ENCODE results near the gene SULT1C2.

The SULT1C2 gene

GRCh38 chr2:108329771-108330170, 41.1 kb downstream of the SULT1C2 start:
- no peak for TF ChIP-seq REST (IDR thresholded peaks at IDR 0.05; ENCODE audit: insufficient read depth in 1 of 2, low read depth in 2 of 2, low read length in 2 of 2)
- TF ChIP-seq TAF1 (IDR thresholded peaks at IDR 0.05; ENCODE audit: borderline replicate concordance, insufficient read depth, low read length) = no peak
- TF ChIP-seq FOXP2 (optimal IDR thresholded peaks at IDR 0.05; ENCODE audit: borderline replicate concordance, extremely low read depth, extremely low read length, insufficient read depth) = no peak
- no peak for TF ChIP-seq POLR2AphosphoS5 (IDR thresholded peaks at IDR 0.05; ENCODE audit: low read depth, low read length)
- TF ChIP-seq SIN3A (IDR thresholded peaks at IDR 0.05; ENCODE audit: borderline replicate concordance, insufficient read depth, low read length) = no peak

- TF ChIP-seq POLR2AphosphoS5 (IDR thresholded peaks at IDR 0.05; ENCODE audit: low read depth, low read length) (no peak), TAF1 (IDR thresholded peaks at IDR 0.05; ENCODE audit: borderline replicate concordance, insufficient read depth, low read length) (no peak), SIN3A (IDR thresholded peaks at IDR 0.05; ENCODE audit: borderline replicate concordance, insufficient read depth, low read length) (no peak), REST (IDR thresholded peaks at IDR 0.05; ENCODE audit: insufficient read depth in 1 of 2, low read depth in 2 of 2, low read length in 2 of 2) (no peak), FOXP2 (optimal IDR thresholded peaks at IDR 0.05; ENCODE audit: borderline replicate concordance, extremely low read depth, extremely low read length, insufficient read depth) (no peak)
Observed at GRCh38 chr2:108330979-108331378, 42.3 kb downstream of the SULT1C2 start.

GRCh38 chr2:108345951-108346350, 57.3 kb downstream of the SULT1C2 start:
- no peak for TF ChIP-seq TAF1 (IDR thresholded peaks at IDR 0.05; ENCODE audit: borderline replicate concordance, insufficient read depth, low read length)
- no peak for TF ChIP-seq REST (IDR thresholded peaks at IDR 0.05; ENCODE audit: insufficient read depth in 1 of 2, low read depth in 2 of 2, low read length in 2 of 2)
- TF ChIP-seq POLR2AphosphoS5 (IDR thresholded peaks at IDR 0.05; ENCODE audit: low read depth, low read length) = no peak
- no peak for TF ChIP-seq SIN3A (IDR thresholded peaks at IDR 0.05; ENCODE audit: borderline replicate concordance, insufficient read depth, low read length)
- no peak for TF ChIP-seq FOXP2 (optimal IDR thresholded peaks at IDR 0.05; ENCODE audit: borderline replicate concordance, extremely low read depth, extremely low read length, insufficient read depth)

- no peak for TF ChIP-seq FOXP2 (optimal IDR thresholded peaks at IDR 0.05; ENCODE audit: borderline replicate concordance, extremely low read depth, extremely low read length, insufficient read depth)
- no peak for TF ChIP-seq SIN3A (IDR thresholded peaks at IDR 0.05; ENCODE audit: borderline replicate concordance, insufficient read depth, low read length)
- no peak for TF ChIP-seq POLR2AphosphoS5 (IDR thresholded peaks at IDR 0.05; ENCODE audit: low read depth, low read length)
- no peak for TF ChIP-seq TAF1 (IDR thresholded peaks at IDR 0.05; ENCODE audit: borderline replicate concordance, insufficient read depth, low read length)
- no peak for TF ChIP-seq REST (IDR thresholded peaks at IDR 0.05; ENCODE audit: insufficient read depth in 1 of 2, low read depth in 2 of 2, low read length in 2 of 2)
Observed at GRCh38 chr2:108346827-108347226, 58.1 kb downstream of the SULT1C2 start.

GRCh38 chr2:108347786-108348185, 59.1 kb downstream of the SULT1C2 start:
- TF ChIP-seq POLR2AphosphoS5 (IDR thresholded peaks at IDR 0.05; ENCODE audit: low read depth, low read length) (no peak), REST (IDR thresholded peaks at IDR 0.05; ENCODE audit: insufficient read depth in 1 of 2, low read depth in 2 of 2, low read length in 2 of 2) (no peak), TAF1 (IDR thresholded peaks at IDR 0.05; ENCODE audit: borderline replicate concordance, insufficient read depth, low read length) (no peak), FOXP2 (optimal IDR thresholded peaks at IDR 0.05; ENCODE audit: borderline replicate concordance, extremely low read depth, extremely low read length, insufficient read depth) (no peak), SIN3A (IDR thresholded peaks at IDR 0.05; ENCODE audit: borderline replicate concordance, insufficient read depth, low read length) (no peak)

Data from PFSK-1 (cell line).